ENCODE data around the gene TERT.
"Not testable (repeated sequence)": the region's sequence is repeated elsewhere in the genome, so short reads cannot be mapped to it uniquely, and the experiment has no call there.

TERT gene

GRCh38 chr5:1278656-1279442 is 16.0 kb downstream of the TERT start:
- DNase-seq (ENCODE audit: low read depth, low spot score) = no peak

DNA sequence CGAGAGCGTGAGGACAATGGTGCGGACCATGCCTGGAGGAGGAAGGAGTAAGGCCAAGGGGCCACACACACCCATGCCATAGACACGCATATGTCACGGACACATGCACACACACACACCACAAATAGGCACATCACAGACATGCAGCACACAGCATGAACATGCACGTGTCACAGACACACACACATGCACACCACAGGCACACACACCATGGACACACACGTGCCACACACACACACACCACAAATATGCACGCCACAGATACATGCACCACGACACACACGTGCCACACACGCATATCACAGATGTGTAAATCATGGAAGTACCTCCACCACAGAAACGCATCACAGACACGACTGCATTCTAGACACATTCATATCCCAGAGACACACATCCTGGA is 16.7 kb downstream of the TERT start:
- no peak for DNase-seq (ENCODE audit: low read depth, low spot score)

DNA sequence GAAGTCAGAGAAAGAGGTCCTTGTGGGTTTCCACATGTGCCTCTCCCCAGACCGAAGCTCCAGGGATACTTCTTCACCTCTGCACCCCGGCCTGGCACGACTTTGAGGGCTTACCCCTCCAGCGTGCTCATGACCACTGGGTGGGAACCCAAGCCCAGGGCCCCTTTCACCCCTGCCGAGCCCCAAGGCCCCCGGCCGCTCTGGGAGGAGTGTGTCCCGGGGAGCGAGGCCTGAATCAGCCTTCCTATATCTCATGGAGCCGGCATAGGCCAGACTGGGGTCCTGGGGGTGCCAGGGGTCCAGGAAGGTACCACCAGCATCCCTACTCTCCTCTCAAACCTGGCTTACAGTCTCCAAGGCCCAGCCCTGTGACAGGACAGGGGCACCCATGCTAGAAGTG is 17.1 kb downstream of the TERT start:
- DNase-seq (ENCODE audit: low read depth, low spot score) = no peak

GRCh38 chr5:1277331-1277730 is 17.5 kb downstream of the TERT start:
- no peak for DNase-seq (ENCODE audit: low read depth, low spot score)

DNA sequence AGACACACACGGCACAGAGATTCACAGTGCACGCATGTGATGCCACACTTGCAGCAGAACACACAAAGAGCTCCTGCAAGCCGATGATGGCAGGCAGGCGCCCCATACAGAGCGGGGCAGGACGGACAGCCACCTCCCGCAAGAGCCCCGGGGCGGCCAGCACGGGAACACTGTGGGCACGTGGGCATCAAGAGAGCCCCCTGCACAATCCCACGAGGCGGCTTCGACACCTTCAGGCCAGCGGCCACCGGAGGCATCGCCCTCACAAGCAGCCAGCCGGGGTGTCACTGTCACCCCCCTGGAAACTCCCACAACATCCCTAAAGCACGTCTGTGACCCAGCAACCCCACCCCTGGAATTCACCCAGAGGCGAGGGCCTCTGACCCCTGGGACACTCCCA is 17.9 kb downstream of the TERT start:
- no peak for DNase-seq (ENCODE audit: low read depth, low spot score)

DNA sequence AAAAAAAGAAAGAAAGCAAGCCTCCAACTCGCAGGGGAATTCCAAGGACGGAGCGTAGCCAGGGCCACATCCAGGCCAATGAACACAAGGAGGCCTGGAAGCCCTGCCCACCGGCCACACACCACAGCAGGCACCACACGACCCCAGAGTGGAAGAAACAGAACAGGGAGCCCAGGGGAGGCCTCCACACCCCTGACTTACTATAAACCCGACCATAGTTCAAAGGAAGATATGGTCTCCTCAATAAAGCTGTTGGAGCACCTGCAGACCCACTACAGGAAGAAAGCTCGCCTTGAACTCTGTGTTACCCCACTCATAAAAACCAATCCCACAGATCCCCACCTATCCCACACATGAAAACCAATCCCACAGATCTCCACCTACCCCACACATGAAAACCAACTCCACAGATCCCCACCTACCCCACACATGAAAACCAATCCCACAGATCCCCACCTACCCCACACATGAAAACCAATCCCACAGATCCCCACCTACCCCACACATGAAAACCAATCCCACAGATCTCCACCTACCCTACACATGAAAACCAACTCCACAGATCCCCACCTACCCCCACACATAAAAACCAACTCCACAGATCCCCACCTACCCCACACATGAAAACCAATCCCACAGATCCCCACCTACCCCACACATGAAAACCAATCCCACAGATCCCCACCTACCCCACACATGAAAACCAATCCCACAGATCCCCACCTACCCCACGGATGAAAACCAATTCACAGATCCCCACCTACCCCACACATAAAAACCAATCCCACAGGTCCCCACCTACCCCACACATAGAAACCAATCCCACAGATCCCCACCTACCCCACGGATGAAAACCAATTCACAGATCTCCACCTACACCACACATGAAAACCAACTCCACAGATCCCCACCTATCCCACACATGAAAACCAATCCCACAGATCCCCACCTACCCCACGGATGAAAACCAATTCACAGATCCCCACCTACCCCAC is 19.2 kb downstream of the TERT start:
- DNase-seq (ENCODE audit: low read depth, low spot score) = not testable (repeated sequence)

DNA sequence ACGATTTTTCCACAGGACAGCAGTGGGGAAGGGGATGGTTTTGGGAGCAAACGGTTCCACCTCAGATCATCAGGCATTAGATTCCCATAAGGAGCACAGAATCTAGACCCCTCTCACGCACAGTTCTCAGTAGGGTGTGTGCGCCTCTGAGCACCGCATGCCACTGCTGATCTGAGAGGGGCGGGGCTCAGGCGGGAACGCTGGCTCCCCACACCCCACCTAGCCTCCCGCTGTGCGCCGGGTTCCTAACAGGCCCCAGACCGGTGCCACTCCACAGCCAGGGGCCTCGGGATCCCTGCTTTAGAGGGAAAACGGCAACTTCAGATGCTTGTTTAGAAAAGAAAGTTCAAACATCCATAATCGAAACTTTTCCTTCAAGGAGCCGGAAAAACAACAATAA is 20.4 kb downstream of the TERT start:
- DNase-seq (ENCODE audit: low read depth, low spot score) = no peak

GRCh38 chr5:1273745-1274144 is 21.1 kb downstream of the TERT start:
- DNase-seq (ENCODE audit: low read depth, low spot score) = no peak

DNA sequence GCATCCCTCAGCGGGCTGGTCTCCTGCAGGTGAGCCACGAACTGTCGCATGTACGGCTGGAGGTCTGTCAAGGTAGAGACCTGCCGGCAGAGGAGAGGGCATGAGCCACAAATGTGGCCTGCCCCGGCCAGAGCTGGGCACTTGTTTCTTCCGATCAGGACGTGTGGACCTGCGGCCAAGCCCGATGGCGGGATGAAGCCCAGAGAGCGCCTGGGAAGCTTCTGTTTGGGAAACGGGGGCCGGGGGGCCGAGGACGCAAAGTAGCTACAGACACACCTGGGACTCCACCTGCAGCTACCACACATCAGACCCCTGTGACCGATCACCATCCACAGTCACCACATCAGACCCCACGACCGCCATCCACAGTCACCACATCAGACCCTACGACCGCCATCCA is 22.7 kb downstream of the TERT start:
- DNase-seq (ENCODE audit: low read depth, low spot score) = no peak

DNA sequence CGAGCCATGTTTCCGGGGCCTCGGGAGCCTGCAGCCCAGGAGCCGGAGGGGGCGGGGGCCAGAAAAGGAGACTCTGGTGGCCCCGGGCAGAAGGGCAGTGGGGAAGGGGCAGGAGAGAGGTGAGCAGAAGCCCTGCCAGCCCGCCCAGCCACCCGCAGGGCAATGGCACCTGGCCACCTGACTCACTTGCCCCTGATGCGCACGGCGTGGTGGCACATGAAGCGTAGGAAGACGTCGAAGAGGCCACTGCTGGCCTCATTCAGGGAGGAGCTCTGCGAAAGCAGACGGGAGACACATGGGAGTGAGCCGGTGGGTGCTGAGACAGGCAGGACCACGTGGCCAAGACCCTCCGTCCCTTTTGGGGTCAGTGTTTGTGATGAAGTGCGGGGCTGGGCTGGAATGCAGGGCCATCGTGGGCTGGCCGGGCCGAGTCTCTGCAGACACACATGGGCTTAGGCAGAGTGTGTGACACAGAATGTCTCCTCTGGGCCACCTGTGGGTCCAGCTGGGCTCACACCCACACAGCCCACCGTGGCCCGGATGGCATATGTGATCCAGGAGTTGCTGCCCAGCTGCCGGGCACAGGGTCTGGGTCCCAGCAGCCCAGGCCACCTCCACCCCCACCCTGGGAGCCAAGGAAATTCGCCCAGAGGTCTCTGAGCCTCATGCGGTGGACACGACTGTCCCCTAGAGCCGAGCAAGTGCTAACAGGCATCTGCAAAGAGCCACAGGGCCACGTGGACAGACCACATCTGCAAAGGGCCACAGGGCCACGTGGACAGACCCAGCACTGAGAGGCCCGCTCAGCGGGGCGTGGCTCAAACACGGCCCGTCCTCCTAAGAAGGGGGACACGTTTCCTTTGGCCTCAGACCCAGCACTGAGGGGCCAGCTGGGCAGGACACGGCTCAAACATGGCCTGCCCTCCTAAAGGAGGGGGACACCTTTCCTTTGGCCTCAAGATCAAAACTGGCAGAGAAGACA is 23.6 kb downstream of the TERT start:
- no peak for DNase-seq (ENCODE audit: low read depth, low spot score)

- DNase-seq (ENCODE audit: low read depth, low spot score) = no peak
Observed at GRCh38 chr5:1270426-1270825, 24.4 kb downstream of the TERT start.

GRCh38 chr5:1268666-1269065 is 26.2 kb downstream of the TERT start:
- peak; percentile 22 for DNase-seq (ENCODE audit: low read depth, low spot score)

- no peak for DNase-seq (ENCODE audit: low read depth, low spot score)
Observed at GRCh38 chr5:1268056-1268455, 26.8 kb downstream of the TERT start.

- DNase-seq (ENCODE audit: low read depth, low spot score) = not testable (repeated sequence)
Observed at GRCh38 chr5:1267464-1267863, 27.4 kb downstream of the TERT start.

DNA sequence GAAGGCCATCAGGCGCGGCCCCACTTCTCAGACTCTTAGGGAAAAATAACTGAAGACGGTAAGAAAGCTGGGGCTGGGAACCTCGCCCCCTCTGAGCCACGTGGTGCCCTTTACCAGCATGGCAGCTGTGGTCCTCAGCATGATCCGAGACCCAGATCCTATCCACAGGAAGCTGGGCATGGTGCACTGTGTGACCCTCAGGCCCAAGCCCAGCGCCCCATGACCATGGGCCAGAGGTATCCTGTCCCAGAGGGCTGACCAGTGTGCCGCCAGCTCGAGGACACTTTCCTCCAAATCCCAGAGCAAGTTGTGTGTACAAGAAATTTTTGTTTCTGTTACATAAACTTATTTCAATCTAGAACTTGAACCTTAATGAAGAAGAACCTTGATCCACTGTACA is 28.1 kb downstream of the TERT start:
- DNase-seq (ENCODE audit: low read depth, low spot score) = no peak

- DNase-seq (ENCODE audit: low read depth, low spot score) = no peak
Observed at GRCh38 chr5:1265461-1266455, 29.1 kb downstream of the TERT start.

- no peak for DNase-seq (ENCODE audit: low read depth, low spot score)
Observed at GRCh38 chr5:1265026-1265425, 29.8 kb downstream of the TERT start.

DNA sequence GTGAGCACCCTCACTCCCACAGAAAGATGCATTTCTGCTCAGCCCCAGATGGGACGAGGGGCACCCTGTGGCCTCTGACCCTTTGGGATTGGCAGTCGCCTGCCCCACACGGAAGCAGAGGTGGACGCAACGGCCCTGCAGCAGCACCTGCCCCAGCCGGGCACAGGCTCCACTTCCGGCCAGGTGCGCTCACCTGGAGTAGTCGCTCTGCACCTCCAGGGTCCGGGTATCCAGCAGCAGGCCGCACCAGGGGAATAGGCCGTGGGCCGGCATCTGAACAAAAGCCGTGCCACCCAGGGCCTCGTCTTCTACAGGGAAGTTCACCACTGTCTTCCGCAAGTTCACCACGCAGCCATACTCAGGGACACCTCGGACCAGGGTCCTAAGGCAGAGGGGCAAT is 30.7 kb downstream of the TERT start:
- no peak for DNase-seq (ENCODE audit: low read depth, low spot score)

DNA sequence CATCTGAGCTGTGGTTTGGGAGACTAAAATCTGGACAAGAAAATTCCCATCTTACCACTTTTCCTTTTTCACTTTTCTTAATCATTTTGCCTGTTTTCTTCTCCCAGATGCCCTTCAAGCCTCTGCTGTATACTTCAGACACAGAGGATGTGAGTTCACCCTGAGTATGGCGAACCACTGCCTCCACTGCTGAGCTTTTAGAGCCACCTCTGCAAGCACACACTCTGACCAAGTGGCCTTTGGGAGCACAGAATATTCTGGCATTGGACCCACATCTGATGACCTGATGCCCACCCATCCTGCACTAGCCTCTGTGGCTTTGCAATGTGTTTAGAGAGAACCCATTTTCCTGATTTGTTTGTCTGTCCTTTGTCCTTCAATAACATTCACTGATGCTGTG is 32.5 kb downstream of the TERT start:
- DNase-seq (ENCODE audit: low read depth, low spot score) = no peak

GRCh38 chr5:1261643-1262042 is 33.2 kb downstream of the TERT start:
- DNase-seq (ENCODE audit: low read depth, low spot score) = no peak

All from activated naive CD8-positive, alpha-beta T cell treated with anti-CD3 and anti-CD28 coated beads, Interleukin-2, amount 50 U/mL, for 16 hours (primary cell).